AG08395 (cell line): ENCODE data around the gene UNC45A.
"Not testable (repeated sequence)": the region's sequence is repeated elsewhere in the genome, so short reads cannot be mapped to it uniquely, and the experiment has no call there.

ENCODE experiments used
- DNase-seq: peaks from one replicate; pipeline ENCODE4 v3.0.0; 2012; ENCODE audit warnings: mixed read lengths, low spot score

Gene UNC45A

GRCh38 chr15:90903733-90904536 is 31.1 kb upstream of the UNC45A start:
- no peak for DNase-seq

- DNase-seq: no peak
These were observed 30.3 kb upstream of the UNC45A start for GRCh38 chr15:90904746-90905145.

GRCh38 chr15:90905306-90906180 is 29.5 kb upstream of the UNC45A start:
- DNase-seq: no peak

- DNase-seq: no peak
These were observed 28.8 kb upstream of the UNC45A start for GRCh38 chr15:90906181-90906849.

DNA sequence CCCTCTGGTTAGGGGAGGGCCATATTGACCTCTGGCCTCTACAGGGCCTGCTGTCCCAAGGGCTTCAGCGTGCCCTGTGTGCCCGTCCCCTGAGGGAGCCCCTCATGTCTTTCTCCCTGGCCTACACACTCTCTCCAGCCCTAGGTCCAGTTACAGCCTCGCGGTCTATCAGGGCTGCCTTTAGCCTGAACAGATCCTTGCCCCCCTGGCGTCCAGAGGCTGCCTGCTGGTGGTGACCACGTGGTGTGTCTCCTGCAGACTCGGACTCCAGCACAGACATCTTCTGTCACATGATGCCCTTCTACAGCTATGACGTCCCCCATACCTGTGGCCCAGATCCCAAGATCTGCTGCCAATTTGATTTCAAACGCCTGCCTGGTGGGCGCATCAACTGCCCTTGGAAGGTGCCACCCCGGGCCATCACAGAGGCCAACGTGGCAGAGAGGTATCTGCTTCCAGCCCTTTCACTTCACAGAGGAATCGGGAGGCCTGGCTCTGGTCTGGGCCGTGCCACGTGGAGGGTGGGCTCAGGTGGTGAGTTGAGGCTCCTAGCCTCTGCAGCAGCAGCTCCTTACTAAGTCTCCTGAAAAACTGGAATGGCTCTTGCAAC is 27.9 kb upstream of the UNC45A start:
- no peak for DNase-seq

- no peak for DNase-seq
These were observed 27.1 kb upstream of the UNC45A start for GRCh38 chr15:90907838-90908507.

DNA sequence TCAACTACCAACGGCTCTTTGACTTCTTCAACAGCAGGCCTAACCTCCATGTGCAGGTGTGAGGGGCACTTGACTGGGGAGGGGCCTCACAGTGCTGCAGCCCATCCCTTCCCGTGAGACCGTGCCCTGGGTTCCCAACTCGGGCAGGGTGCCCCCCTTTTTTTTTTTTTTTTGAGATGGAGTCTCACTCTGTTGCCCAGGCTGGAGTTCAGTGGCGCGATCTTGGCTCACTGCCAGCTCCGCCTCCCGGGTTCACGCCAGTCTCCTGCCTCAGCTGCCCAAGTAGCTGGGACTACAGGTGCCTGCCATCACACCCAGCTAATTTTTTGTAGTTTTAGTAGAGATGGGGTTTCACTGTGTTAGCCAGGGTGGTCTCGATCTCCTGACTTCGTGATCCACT is 25.6 kb upstream of the UNC45A start:
- DNase-seq: not testable (repeated sequence)

- no peak for DNase-seq
These were observed 25.1 kb upstream of the UNC45A start for GRCh38 chr15:90909976-90910375.

GRCh38 chr15:90910441-90911301 is 24.4 kb upstream of the UNC45A start:
- no peak for DNase-seq

DNA sequence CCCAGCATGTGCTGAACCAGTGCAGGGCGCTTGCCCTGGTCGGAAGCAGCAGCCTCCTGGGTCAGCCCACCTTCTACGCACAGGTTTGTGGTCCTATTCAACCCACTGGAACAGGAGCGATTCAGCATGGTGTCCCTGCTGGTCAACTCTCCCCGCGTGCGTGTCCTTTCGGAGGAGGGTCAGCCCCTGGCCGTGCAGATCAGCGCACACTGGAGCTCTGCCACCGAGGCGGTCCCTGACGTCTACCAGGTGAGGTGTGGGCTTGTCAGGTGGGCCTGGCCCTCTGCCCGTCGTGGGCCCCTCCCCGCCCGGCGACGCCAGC is 23.8 kb upstream of the UNC45A start:
- DNase-seq: no peak

DNA sequence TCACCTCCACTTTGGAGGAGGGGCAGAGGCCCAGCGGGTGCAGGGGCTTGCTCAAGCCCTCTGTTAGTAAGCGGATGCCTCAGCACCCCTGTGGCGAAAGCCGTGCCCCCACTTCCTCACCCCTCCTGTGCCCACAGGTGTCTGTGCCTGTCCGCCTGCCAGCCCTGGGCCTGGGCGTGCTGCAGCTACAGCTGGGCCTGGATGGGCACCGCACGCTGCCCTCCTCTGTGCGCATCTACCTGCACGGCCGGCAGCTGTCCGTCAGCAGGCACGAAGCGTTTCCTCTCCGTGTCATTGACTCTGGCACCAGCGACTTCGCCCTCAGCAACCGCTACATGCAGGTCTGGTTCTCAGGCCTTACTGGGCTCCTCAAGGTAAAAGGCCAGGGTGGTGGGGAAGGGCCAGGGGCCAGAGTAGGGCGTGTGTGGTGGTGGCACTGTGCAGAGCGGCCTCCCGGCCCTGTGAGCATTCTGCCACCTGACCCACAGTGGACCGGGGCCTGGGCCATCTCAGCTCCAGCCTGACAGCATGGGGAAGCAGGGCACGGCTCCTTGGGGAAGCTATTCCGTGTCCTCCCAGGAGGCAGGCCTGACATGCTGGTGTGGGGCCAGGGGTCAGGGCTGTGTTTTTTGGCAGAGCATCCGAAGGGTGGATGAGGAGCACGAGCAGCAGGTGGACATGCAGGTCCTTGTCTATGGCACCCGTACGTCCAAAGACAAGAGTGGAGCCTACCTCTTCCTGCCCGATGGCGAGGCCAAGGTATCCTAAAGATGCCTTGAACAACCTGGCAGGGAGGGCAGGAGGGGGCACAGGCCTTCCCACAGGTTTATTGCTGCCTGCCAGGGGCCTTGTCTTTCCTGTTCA is 22.9 kb upstream of the UNC45A start:
- no peak for DNase-seq

- no peak for DNase-seq
These were observed 22.4 kb upstream of the UNC45A start for GRCh38 chr15:90912770-90913075.

- no peak for DNase-seq
These were observed 21.6 kb upstream of the UNC45A start for GRCh38 chr15:90913398-90913944.

DNA sequence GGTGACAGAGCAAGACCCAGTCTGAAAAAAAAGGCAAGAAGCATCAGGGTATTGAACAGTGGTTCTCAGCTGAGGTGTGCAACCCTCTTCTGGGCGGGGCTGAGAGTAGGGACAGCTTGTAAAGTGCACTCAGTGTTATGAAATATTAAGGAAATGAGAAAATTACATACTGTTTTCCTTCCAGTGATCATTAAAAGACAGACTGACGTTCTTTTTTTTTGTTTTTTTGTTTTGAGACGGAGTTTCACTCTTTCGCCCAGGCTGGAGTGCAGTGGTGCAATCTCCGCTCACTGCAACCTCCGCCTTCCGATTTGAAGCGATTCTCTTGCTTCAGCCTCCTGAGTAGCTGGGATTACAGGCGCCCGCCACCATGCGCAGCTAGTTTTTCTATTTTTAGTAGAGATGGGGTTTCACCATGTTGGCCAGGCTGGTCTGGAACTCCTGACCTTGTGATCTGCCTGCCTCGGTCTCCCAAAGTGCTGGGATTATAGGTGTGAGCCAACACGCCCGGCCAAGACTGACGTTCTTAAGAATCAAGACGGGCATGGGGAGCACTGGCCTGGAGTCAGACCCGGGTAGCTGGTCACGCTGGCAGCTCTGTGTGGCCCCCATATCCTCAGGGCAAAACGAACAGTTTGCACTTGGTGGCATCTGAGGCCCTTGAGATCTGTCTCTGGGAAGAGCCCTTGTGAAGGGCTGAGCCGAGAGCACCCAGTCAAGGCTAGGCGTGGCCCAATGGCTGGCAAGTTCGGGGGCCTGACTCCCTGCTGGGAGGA is 20.6 kb upstream of the UNC45A start:
- no peak for DNase-seq

DNA sequence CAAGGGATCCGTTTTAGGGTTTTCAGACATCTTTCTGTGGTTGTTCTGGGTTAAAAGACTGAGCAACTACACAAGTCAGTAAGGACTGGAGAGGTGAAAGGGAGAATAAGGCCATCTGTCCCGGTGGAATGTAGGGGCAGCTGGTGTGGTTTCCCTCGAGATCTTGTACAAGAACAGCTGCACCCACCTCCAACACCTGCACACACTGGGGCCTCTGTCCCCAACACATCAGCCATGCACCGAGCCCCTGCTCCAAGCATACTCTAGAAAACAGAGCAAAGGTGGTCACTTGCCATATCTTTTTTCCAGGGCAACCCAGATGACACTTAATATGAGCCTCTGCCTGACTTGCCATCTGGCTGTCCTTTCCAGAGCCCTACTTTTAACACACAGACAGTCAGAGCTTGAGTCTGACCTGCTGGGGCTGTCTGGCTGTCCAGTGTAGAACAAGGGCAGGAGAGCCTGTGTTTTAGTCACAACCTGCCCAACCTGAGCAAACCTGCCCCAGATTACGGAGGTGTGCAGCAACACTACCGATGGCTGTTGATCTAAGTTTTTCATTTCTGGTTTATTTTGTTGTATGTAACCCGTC is 19.8 kb upstream of the UNC45A start:
- no peak for DNase-seq

GRCh38 chr15:90915808-90916440 is 19.2 kb upstream of the UNC45A start:
- no peak for DNase-seq

DNA sequence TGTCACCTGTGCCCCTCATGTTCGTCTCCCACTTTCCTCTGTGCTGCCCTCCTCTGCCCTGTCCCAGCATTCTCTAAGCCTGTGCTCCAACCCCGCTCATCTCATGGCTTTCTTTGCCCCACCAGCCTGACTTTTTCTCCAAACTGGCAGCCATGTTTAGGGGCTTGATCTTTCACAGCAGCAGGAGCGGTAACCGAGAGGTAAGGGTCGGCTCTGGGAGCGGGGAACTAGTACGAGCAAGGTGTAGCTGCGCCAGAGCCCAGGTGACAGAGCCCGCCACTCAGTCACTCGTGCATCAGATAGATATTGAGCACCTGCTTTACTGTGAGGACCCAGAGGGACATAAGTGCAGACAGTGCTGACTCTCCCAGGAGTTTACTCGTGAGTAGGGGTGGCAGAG is 18.6 kb upstream of the UNC45A start:
- no peak for DNase-seq

DNA sequence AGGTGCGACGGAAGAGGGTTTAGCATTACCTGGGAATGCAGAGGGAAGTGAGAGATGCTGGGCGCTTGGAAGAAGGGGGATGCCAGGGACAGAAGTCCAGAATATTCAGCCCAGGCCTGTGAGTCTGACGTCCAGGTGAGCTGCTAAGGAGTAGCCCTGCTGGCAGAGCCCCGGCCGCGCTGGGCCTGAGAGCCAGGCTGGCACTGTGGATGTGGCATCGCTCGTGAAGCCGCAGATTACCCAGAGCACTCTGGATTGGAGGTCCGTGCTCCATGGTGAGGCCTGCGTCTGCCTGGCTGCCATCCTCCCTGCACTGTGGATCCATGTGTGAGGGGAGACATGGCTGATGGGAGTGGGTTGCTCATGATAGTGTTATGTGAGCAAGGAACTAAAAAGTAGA is 17.5 kb upstream of the UNC45A start:
- DNase-seq: no peak
